ENCODE results near the gene NFE2L2.

The NFE2L2 gene

DNA sequence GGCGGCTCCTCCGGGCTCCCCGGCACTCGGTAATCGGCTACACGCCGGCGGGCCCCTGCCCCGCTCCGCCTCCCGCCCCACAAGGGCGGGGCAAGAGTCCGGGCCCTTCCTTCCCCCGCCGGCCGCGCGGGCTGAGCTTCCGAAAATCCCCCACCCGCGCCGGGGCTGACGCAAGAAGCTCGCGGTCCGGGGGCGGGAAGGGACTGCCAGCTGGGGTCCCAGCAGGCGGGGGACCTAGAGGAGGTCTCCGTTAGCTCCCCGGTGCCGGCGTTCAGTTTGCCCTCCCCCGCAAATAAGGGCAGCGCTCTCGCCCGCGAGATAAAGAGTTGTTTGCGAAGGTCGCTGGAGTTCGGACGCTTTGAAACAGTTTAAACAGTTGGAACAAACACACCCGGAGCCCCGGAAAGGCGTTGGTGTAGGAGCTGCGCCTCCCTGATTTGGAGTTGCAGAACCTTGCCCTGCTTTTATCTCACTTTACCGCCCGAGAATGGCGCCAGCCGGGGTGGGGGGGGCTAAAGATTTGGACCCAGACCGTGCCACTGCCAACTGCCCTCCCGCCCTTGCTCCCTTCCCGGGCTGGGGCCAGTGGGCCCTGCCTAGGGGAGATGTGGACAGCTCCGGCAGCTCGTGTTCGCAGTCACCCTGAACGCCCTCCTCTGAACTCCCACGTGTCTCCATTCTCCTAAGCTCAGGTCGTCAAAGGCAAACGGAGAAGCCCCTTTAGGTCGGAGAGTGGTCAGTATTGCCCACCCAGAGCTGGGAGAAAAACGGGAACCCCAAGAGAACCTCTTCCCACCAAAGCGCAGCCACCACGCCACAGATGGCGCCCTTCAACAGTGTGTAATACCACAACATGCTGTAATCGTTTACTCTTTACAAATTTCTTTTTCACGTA is at the start of gene NFE2L2:
Gene NFE2L2 (minus strand): TSS at position 35 of the 895 bp plus-strand sequence. CDS start 151 bp downstream, outside the sequence.
- peak; percentile 86 for DNase-seq (ENCODE audit: low spot score)

DNA sequence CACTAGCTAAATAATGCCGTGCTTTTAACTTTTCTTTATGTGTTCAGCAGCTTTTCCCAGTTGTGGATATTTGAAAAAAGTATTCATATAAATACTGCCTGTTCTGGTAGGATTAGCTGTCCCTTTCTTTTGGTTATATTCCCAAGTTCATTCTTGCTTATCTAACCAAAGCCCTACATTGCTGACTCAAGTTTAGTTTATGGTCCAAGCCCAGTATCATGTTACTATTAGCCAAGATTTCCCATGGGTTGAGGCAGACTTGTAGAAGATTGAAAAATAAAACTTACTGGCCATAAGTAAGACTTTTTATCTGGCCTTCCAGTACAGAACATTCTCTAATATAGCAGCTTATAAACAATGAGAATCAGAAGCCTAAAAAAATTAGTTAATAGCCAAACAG is 49.7 kb upstream of the NFE2L2 start:
- no peak for DNase-seq (ENCODE audit: low spot score)

DNA sequence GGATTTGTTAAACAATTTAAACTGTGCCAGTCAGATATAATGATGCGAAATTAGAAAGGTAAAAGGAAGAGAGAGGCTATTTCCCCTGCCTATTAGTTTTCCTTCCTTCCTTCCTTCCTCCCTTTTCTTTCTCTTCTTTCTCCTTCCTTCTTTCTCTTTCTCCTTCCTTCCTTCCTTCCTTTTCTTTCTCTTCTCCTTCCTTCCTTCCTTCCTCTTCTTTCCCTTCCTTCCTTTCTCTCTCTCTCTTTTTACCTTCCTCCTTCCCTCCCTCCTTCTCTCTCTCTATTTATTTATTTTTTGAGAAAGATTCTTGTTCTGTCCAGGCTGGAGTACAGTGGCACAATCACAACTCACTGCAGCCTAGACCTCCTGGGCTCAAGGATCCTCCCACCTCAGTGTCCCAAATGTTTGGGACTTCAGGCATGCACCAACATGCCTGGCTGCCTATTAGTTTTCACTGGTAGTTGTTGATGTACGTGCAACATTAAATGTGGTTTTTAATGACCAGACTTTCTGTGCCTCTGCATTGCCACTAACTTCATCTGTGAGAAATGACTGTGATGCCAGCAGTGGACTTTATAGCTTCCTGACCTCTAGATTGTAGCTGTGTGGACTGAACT is 48.7 kb upstream of the NFE2L2 start:
- DNase-seq (ENCODE audit: low spot score), result no peak

DNA sequence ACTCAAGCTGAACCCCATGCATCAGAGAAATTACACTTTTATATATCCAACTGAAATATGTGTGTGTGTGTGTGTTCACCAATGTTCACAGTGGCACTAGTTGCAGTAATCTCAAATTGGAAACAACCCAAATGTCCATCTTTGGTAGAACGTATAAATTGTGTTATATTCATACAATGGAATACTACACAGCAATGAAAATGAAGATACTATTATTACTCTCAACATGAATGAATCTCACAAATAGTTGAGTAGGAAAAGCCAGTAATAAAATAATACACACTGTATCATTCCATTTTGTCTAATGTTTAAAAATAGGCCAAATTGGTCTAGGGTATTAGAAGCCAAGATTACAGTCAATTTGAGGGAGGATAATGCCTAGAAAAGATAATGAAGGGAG is 48.0 kb upstream of the NFE2L2 start:
- DNase-seq (ENCODE audit: low spot score), result no peak

DNA sequence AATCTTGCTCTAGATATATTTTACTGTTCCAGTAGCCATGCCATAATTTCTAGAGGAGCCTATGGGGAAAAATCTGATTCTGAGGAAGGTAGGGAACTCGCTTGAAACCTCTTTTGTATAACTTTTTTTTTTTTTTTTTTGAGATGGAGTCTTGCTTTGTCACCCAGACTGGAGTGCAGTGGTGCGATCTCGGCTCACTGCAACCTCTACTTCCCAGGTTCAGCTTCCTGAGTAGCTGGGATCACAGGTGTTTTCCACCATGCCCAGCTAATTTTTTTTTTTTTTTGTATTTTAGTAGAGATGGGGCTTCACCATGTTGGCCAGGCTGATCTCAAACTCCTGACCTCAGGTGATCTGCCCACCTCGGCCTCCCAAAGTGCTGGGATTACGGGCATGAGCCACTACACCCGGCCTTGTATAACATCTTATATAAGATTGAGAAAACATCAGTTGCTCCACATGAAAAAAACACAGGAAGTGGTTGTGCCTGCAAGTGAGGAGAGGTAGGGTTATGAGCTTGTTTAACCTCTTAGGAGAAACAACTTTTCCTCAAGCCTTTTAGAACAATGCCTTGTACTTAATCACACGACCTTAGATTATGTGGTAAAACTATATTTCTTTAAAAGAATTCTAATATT is 45.3 kb upstream of the NFE2L2 start:
- peak; percentile 10 for DNase-seq (ENCODE audit: low spot score)

DNA sequence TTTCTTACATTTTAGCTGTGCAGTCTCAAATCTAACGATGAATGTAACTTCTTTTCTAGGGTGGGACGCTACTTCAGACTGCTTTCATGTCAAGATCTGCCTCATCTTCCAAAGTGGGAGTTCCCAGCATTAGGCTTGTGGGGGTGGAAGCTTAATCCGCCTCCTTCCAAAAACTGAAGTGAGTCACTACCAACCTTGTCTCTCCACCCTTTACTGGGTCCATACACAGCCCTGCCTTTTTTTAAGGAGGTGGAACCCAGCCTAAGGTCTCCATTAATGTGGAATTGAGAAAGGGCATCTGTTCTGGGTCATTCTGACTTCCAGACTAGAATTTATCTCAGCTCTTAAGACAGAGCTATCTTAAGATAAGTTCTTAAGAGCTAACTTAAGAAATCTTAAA is 42.0 kb upstream of the NFE2L2 start:
- DNase-seq (ENCODE audit: low spot score), result no peak

DNA sequence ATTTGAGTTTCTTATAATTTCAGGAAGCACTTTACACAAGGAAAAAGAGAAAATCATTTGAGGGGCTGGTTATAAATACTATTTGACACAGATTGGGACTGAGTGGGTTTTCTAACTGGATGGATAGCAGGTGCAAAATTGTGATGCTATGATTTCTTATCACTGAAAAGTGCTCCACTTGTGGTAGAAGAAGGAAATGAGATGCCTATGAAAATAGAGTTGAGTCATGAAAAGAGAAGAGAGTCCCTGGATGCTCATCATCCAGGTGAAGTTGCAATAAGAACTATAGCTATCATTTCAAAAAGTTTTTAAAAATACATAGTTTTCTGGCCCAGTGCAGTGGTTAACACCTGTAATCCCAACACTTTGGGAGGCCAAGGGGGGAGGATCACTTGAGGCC is 39.4 kb upstream of the NFE2L2 start:
- DNase-seq (ENCODE audit: low spot score), result no peak

DNA sequence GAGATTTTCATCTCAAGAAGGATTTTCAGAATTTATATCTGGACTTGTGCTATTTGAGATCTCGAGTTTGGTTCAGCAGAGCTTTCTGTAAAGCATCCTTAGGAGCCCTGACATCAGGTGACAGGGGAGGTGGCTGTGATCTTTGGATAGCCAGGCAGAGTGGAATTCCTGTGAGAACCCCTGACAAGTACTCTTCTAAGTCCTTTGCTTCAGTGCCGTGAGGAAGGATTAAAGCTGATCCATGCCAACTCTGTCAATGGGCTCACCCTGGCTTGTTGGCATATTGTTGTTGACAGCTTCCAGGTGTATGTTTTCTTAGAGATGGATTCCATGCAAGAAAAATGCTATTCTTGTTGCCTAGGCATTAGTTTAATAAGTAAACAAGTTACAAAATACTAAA is 38.0 kb upstream of the NFE2L2 start:
- no peak for DNase-seq (ENCODE audit: low spot score)

DNA sequence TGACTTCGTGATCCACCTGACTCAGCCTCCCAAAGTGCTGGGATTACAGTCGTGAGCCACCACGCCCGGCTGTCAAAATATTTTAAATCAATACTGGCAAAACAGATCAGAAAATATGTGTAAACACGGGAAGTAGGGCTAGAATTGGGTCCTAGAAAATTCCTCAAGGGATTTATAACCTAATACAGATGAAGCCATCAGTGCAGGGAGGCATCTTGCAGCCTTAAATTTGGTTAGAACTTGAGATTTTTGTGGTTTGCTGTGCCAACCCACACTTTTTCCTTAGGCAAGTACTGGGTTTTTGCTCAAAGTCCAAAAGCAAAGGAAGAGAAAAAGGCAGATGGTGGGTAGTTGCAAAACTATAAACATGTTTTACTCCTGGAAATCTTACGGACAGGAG is 33.7 kb upstream of the NFE2L2 start:
- no peak for DNase-seq (ENCODE audit: low spot score)

DNA sequence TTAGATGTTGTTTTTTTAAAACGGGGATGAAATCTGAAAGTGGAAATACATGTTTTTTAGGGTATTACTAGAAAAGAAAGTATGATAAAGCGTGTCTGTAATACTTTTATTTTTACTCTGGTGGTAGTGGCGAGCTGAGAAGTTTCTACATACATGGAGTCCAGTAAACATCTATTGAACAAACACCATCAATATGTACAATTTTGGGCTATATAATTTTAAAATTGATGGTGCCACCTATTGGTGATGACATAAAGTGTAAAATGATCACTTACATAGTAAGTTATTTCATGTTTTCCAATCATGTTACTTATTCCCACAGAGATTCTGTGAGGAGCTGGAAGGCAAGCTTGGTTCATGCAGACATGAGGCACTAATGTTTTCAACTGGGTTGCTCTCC is 31.5 kb upstream of the NFE2L2 start:
- peak; percentile 54 for DNase-seq (ENCODE audit: low spot score)

DNA sequence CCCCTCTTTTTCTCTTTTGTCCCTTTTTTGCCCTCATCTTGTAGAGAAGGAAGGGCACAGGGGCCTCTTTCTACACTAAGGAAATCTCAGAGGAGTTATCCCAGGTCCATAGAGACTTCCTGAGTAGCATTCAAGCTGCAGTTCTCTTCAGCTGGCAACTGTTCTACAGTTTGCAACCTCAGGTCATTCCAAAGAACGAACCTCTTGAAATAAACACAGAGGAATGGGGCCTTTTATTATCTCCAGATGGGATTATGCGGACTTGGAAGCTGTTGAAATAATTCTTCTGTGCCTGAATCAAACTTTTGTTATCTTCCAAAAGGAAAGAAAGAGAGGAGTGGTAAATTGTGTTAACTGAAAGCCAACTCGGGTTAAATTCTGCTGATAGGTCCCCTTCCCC is 31.0 kb upstream of the NFE2L2 start:
- DNase-seq (ENCODE audit: low spot score), result no peak

DNA sequence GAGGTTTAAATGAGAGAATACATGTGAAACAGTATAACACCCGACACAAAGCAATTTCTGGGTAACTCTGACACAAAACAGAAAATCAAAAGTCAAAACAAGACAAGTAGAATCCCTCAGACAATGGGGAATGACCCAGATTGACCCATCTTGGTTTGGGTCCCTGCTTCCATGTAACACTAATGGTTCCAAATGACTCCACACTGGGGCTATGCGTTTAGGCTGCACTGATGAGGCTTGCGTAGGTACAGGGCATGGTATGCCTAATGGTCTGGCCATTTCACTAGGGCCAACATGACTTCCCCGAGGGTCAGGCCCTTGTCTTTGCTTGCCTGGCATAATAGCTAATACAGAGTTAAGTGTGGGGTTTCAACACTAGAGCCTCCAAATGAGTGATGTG is 27.2 kb upstream of the NFE2L2 start:
- no peak for DNase-seq (ENCODE audit: low spot score)

DNA sequence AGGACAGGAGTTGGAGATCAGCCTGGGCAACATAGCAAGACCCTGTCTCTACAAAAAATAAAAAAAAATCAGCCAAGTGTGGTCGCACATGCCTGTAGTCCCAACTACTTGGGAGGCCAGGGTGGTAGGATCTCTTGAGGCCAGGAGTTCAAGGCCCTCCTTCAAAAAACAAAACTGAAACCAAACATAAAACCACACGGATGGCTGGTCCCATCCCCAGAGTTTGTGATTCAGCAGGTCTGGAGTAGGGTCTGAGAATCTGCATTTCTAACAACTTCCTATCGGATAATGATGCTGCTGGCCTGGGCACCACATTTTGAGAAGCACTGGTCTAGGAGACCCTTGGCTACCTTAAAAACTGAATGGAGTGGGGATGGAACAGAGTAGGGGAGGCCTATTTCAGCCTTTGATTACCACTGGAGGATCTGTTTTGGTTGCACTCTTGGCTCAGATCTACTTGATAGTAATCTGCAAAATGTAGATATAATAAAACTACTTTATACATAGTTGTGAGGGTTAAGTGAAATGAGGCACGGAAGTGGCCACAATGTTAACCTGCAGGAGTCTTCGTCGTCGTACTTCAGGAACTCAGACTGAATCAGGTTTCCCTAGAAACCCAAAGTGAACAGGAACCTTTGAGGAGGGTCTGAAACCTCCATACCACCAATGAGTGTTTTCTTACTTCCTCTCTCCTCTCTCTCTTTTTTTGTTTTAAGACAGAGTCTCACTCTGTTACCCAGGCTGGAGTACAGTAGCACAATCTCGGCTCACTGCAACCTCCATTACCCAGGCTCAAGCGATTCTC is 25.5 kb upstream of the NFE2L2 start:
- peak; percentile 20 for DNase-seq (ENCODE audit: low spot score)

DNA sequence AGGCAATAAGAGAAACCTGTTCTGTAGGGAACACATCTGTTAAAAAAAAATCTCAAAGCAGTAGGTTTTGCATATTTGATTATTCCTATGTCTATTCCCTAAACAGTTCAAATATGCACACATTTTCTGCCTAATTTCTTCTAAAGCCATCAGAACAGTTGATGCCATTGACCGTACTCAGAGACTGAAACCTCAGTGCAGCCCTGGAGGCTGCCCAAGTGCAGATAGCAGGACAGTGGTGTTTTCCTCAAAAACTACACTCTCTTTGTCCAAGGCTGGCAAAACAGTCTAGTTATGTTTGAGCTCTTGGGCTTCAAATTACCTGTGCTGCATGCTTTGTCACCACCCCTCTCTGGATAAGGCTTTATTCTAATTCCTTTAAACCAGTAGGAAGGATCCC is 23.3 kb upstream of the NFE2L2 start:
- DNase-seq (ENCODE audit: low spot score), result no peak

DNA sequence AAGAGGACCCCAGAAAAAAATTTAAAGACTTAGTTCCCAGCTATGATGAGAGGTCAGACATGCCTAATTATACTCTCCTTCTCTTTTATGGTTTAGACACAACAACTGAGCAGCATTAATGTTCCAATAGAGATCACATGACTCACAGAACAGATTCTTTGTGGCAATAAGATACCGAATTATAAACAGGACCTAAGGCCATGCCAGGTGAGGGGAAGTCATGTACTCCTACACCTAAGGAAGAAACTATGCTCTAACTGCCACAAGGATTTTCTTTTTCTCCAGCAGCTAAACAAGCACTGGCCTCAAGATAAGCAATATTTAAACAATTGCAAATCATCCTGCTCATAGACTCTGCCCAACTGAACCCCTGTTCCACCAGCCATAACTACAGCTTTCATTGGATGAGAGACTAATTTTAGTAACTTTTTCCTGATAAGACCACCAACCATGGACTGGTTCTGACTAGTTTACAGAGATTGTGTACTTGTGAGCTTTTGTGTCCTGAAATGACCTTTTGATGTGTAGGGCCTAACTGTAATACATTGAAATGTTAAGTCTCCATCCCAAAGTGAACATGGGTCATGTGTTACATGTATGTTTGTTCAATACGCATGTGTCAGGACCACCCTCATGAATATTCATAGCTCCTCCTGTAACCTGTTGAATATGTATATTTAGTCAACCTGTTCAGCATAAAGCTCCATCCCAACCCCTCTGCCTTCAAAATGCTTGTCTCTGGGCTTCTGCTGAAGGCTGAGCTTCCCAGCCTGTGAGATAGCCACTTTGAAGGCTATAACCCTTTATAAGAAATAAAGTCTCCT is 21.6 kb upstream of the NFE2L2 start:
- no peak for DNase-seq (ENCODE audit: low spot score)

DNA sequence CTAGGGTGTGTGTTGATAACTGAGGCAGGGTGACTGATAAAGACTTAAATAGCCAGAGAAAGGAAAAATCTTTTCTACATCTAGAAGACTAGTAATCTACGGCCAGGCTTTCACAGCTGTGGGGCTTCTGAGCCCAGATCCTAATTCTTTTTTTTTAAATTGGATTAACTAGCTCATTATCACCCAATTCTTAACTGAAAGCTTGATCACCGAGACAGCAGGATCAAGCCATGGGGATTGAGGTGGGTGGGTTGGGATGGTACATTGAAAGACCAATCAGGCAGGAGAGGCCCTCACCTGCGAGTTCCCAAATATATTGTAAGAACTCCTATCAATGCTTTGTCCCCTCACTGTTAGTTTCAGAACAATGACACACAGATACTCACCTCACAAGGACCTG is 20.0 kb upstream of the NFE2L2 start:
- DNase-seq (ENCODE audit: low spot score), result no peak

DNA sequence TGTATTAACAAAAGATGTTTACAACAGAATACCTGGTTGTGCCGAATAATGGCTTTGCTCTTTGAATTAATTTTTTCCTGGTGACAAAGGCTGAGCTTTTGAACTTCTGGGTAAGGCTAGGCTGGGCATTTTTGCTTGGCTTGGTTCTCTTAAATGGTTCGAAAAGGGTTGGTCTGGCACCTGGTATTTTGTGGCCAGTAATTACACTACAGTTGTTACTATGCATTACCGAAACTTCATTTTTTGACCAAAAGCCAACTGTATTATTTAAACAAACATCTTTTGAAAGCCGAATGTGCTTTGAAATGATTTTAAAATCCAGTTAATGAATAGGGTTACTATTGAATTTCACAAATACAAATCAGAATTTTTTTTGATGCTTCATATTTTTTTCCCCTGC is 19.4 kb upstream of the NFE2L2 start:
- DNase-seq (ENCODE audit: low spot score), result no peak

DNA sequence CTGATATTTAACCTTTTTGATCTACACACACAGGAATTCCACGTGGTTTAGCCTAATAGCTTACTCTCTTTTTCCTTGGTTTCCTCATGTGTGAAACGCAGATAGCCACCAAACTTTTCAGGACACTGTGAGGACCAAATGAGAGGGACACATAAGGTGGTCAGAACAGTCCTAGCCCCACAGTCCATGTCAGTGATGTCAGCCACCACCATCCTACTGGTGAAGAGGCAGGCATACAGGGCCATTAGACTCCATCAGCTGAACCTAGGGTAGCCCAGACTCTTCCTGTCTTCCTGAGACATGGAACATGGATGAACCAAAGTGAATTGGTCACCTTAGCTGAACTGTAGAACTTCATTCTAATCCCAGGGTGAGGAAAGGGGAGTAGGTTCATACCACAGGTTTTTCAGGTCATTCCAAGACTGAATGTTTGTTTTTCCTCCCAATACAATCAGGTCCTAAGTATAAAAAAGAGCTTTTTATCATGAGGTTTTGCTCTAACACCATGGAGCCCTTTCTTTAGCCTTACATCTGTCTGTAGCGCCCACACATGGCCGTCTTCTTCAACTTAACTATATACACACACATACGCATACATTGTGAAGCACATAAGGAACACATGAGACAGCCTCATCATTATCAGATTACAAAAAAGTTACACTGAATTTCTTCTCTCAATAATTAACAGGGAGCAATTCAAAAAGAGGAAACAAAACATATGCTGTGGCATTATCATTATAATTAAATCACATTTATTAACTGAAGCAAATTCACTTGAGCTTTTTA is 18.5 kb upstream of the NFE2L2 start:
- DNase-seq (ENCODE audit: low spot score), result no peak

DNA sequence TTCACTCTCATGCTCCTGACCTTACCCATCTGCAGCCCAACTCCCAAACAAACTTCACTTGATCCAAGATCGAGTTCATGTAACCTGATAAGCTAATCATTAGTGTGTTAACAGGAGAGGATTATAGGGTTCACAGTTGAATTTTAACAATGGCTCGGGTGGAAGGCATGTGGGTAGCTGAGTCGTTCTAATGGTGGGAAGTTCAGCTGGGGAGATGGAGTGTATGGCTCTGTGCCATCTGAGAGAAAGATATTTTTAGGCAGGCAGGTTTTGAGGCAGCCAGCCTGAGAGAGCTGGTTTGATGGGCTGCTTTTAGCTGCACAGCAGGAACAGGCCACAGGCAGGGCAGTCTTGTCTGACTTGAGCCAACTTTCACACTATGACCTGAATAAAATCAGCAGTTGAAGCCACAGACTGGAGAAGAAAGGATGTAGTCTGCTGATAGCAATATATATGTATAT is 17.7 kb upstream of the NFE2L2 start:
- no peak for DNase-seq (ENCODE audit: low spot score)

DNA sequence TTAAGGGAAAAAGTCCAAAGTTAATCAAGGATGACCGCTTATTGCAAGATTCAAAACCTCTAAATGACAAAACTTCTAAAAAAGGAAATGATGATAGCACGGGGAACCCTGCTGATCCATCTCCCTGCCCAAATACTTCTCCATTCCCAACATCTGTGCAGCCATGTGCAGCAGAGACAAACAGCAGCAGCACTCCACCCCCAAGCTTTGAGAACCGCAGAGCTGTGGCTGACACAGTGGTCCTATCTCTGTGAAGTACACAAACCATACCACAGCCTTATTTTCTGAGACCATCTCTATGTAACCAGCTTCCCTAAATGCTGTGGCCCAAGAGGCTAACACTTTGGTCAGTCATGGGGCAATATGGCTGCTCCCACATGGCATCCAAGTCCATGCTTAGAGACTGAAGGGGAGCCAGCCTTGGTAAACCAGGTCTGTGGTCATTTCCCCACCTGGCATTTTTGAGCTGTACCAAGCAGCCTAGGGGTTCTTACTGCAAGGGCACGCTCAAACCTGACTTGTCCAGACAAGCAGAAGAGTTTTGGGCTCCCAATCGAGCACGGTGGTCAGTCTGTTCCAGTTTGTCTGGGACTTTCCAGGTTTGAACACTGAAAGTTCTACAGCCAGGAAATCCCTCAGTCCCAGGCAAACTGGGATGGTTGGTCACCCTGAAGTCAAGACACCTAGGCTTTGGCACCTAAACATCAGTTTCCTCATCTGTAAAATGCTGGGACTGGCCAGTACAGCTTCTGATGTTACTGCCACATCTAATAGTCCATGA is 17.1 kb upstream of the NFE2L2 start:
- DNase-seq (ENCODE audit: low spot score), result no peak

All from CD4-positive, alpha-beta T cell treated with Interleukin-15 for 4 hours (primary cell).